ENCODE data around the gene GOLIM4. TPM values are rescaled to one million over a fixed set of nuclear protein-coding genes. Genes with fewer than 3 reads are reported as not detected.

GOLIM4 gene
- total RNA-seq, 1 experiment from 2014 or later, result 42.0 TPM

DNA sequence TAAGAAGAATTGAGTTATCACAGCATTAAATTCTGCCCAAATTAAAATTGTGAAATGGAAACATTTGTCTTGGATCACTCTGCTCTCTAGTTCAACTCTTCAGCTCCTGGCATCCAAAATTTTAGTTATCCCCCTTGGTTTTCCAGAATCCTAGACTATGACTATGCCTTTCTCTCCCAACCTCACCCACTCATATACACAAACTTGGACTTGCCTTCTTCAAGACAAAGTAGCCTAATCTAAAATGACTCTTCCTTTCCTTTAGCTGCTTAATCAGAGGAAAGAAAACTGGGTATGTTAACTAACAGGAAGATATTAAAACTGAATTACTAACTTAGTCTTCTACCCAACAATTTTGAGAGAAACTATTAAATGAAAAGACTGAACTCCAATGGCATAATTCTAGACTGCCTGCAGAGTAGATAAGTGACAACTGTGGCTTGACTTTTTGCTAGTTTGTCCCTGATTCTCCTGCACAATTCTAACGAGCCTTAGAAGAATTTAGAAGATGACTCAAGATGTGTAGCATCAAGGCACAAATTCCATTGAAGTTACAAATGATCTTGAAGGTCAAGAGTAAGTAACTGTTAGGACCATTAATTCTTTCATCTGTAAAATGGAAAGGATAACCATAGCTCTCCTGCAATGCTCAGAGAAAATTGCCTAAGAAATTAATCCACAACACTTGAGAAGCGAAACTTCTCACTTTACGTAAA, 5.2 kb upstream of the GOLIM4 start:
- no peak for DNase-seq (ENCODE audit: low spot score)

- DNase-seq (ENCODE audit: low spot score), result no peak
These were observed 1.7 kb upstream of the GOLIM4 start for GRCh38 chr3:168097381-168097780.

GRCh38 chr3:168096210-168096652, 507 bp upstream of the GOLIM4 start:
- peak; percentile 95 for DNase-seq (ENCODE audit: low spot score)

DNA sequence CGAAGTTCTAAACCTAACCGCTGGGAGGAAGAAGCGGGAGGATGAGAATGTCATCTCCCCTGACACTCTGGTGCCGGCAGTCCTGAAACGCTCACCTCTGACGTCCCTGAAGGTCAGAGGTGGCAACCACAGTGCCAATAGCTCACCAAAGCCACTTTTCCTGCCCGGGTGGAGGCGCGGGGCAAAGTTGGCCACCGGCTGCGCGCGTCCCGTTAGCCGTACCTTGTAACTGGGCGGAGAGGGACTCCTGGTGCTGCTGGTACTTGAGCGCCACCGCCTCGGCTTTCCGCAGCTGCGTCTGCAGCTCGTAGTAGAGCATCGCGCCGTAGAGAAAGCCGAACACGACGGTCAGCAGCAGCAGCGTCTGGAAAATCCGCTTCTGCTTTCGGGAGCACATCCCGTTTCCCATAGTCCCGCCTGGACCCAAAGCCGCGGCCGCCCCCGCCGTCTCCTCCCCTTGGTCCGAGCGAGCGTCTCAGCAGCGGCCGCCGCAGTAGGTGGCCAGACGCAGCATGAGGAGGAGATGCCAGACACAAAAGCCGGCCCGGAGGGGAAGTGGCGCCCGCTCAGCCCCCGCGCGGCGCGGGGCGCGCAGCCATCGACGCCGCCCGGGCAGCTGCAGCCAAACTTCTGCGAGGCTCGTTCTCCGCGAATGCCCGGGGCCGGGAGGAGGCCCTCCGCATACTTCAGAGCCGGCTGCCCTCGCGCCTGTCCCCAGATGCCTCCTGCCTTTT, 680 bp downstream of the GOLIM4 start:
- peak; percentile 68 for DNase-seq (ENCODE audit: low spot score)

- no peak for DNase-seq (ENCODE audit: low spot score)
These were observed 1.2 kb downstream of the GOLIM4 start for GRCh38 chr3:168094580-168094876.

DNA sequence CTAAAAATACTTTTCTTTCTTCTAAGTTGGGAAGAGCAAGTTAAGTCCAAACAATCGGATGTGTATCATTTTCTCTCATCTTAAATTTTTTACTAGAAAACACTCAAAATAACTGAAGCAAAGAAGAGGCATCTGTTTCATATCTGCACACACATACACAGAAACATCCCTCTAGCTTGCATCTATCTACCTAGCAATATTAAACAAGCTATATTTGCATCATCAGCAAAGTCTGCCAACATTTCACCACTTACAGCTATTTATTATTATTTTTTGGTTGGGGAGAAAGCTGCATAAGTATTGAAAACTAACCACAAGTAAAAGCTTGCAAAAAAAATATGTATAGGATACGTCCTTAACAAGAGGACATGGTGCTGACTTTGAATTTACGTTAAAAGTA, 1.9 kb downstream of the GOLIM4 start:
- DNase-seq (ENCODE audit: low spot score), result no peak

DNA sequence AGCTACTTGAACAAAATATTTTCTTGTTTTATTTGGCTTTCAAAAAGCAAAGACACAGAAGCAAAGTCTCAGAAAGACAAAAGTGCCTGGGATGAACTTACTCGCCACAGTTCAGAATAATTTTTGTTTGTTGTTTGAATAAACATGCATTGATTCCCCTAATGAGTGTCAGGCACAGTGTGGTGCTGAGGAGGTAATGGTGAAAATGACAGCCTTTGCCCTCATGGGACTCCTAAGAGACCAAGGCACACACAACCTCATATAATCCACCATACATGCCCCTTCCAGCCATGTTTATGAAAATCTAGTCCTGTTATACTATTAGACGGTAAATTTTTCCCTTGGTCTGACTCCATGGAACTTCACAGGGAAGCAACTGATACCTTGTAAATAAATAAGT, 2.5 kb downstream of the GOLIM4 start:
- DNase-seq (ENCODE audit: low spot score), result no peak

- DNase-seq (ENCODE audit: low spot score), result no peak
These were observed 3.8 kb downstream of the GOLIM4 start for GRCh38 chr3:168091941-168092340.

GRCh38 chr3:168091302-168091858, 4.3 kb downstream of the GOLIM4 start:
- no peak for DNase-seq (ENCODE audit: low spot score)

GRCh38 chr3:168090306-168091085, 5.2 kb downstream of the GOLIM4 start:
- no peak for DNase-seq (ENCODE audit: low spot score)

- no peak for DNase-seq (ENCODE audit: low spot score)
These were observed 6.4 kb downstream of the GOLIM4 start for GRCh38 chr3:168089179-168089771.

DNA sequence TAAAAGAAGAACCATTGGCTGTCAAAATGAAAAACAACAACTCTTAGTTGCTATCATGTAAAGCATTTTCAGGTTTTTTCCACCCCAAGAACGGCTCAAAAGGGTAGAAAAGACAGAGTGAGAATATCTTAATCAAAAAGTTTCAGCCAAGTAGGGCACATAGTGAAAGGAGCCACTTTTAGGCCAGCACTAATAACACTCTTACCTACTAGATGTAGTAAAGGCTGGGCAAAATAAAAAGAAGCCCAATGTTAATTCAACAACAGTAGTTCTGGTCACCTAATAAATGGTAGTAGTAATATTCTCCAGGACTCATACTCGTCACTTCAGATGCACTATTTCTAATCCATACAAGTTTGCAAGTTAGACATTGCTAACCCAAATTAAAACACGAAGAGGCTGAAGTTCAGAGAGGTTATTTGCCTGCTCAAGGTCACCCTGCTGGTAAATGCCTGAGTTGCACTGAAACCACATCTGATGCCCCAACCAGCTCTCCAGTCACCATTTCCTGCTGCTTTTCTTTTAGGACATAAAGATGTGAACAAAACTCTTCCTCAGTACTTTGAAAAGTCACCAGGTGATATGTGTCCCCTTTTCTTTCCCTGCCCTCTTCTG, 7.5 kb downstream of the GOLIM4 start:
- DNase-seq (ENCODE audit: low spot score), result peak; percentile 32

- no peak for DNase-seq (ENCODE audit: low spot score)
These were observed 8.2 kb downstream of the GOLIM4 start for GRCh38 chr3:168087539-168087938.

DNA sequence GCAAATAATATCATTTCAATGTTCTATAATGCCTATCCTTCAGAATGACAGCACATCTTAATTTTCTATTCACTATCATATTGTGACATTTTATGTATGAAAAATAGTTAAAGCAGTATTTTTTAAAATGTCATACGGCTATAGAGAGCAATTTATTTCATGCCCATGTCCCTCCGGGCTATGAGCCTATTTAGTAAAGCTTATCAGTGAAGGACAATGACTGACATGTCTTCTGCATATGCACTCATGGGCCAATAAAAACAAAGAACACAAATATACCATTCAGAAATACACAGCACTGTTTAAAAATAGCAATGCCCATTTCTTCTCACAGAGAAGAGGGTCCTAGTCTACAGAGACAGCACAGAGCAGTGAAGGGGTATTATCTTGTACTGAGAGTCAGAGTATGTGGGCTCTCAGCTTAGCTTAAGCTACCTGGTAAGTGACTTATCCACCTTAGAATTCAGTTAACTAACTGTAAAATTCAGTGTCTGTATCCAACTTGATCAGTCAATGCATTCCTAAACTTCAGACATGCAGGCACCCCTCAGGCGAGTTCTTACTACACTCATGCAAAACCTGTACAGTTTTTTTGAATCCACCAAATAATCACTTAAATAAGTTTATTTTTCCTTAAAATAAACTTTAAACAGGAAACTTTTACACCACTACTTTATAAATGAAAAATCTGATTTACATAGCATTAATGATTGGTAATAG, 9.0 kb downstream of the GOLIM4 start:
- no peak for DNase-seq (ENCODE audit: low spot score)

- DNase-seq (ENCODE audit: low spot score), result no peak
These were observed 10.1 kb downstream of the GOLIM4 start for GRCh38 chr3:168085491-168086119.

DNA sequence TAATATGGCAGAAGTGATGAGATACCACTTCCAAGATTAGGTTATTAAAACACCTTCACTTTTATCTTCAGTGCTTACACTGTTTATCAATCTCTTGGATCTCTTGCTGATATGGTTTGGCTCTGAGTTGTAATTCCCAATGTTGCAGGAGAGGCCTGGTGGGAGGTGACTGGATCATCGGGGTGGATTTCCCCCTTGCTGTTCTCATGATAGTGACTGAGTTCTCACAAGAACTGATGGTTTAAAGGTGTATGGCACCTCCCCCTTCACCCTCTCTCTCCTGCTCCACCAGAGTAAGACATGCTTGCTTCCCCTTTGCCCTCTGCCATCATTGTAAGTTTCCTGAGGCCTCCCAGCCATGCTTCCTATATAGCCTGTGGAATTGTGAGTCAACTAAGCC, 11.8 kb downstream of the GOLIM4 start:
- DNase-seq (ENCODE audit: low spot score), result no peak

DNA sequence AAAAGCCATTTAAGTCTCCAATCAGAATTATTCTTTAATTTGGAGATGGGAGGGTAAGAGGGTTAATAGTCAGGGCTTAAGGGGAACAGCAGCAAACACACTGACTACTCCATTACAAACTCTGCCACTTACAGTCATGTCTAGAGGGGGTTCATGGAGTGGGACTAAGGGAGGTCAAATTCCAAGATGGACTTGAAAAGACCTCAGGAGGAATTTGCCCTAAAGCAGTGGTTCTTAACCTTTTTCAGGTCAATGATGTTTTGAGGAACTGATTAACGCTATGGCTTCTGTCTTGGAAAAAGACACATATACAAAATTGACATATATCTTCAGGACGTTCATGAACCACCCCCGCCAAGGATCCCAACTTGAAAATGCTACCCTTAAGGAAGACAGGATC, 13.9 kb downstream of the GOLIM4 start:
- DNase-seq (ENCODE audit: low spot score), result no peak

- no peak for DNase-seq (ENCODE audit: low spot score)
These were observed 14.5 kb downstream of the GOLIM4 start for GRCh38 chr3:168081171-168081771.

- DNase-seq (ENCODE audit: low spot score), result no peak
These were observed 15.1 kb downstream of the GOLIM4 start for GRCh38 chr3:168080499-168081170.

All from H4 (cell line).